Brain microvascular endothelial cell (primary cell): ENCODE data around the gene CHD3.

Source experiments
- DNase-seq: peaks from one replicate; pipeline ENCODE4 v3.0.0-alpha.2; 2020
- H3K27ac ChIP-seq: fragments of 250-450 bp; sonication (Bioruptor Pico); 2 replicates; pipeline ENCODE4 v1.5.1; 2020; ENCODE audit warnings: mild to moderate bottlenecking, moderate library complexity
- H3K27me3 ChIP-seq: fragments of 250-450 bp; sonication (Bioruptor Pico); replicated peaks from 2 replicates; pipeline ENCODE4 v1.5.1; 2020; ENCODE audit warnings: mild to moderate bottlenecking
- H3K36me3 ChIP-seq: fragments of 250-450 bp; sonication (Bioruptor Pico); replicated peaks from 2 replicates; pipeline ENCODE4 v1.5.1; 2020; ENCODE audit warnings: mild to moderate bottlenecking
- H3K4me3 ChIP-seq: 2 replicates; pipeline ENCODE4 v1.5.1; 2011; ENCODE audit warnings: low read depth, mild to moderate bottlenecking, control low read depth, low read length, moderate library complexity
- CTCF ChIP-seq: IDR thresholded peaks from 2 replicates; pipeline ENCODE4 v1.5.1; 2011; ENCODE audit warnings: low read depth, mild to moderate bottlenecking, moderate library complexity, low read length, control low read depth, inconsistent platforms; ENCODE audit errors: missing control alignments
- in situ Hi-C: cut with HindIII; loops from 2 replicates; pipeline ENCODE4 v1.10.0; 2017; ENCODE audit warnings: low sequenced_read_pairs, low pct_ligation_motif_present

Gene CHD3

GRCh38 chr17:7888184-7888920, at the start of gene CHD3:
TSS of gene CHD3 (plus strand) at chr17:7888789. CDS start at chr17:7889001, 212 bp downstream.
- no peaks in the 10 kb centered on the region for H3K27me3 ChIP-seq
- TF ChIP-seq CTCF = no peak
- H3K27ac ChIP-seq = peak within 1 kb of the TSS; percentile 84
- peak within 1 kb of the TSS; percentile 56 for H3K4me3 ChIP-seq
- H3K36me3 ChIP-seq = peaks cover 23% of the 10 kb centered on the region
- DNase-seq = peak; percentile 8
- in situ Hi-C loops = no loop called here

- no peak overlapping the region for H3K4me3 ChIP-seq
- no peak for TF ChIP-seq CTCF
- peaks cover 3% of the 10 kb centered on the region for H3K36me3 ChIP-seq
- DNase-seq = no peak
- in situ Hi-C loops = no loop called here
- no peak overlapping the region for H3K27ac ChIP-seq
- no peaks in the 10 kb centered on the region for H3K27me3 ChIP-seq
Observed at GRCh38 chr17:7839190-7839875, 49.3 kb upstream of the CHD3 start.

- no peak overlapping the region for H3K27ac ChIP-seq
- in situ Hi-C loops = no loop called here
- no peak for DNase-seq
- no peaks in the 10 kb centered on the region for H3K27me3 ChIP-seq
- no peak for TF ChIP-seq CTCF
- H3K4me3 ChIP-seq = no peak overlapping the region
- peaks cover 3% of the 10 kb centered on the region for H3K36me3 ChIP-seq
Observed at GRCh38 chr17:7839876-7840261, 48.7 kb upstream of the CHD3 start.

GRCh38 chr17:7840441-7840840, 48.1 kb upstream of the CHD3 start:
- in situ Hi-C loops = no loop called here
- no peak overlapping the region for H3K4me3 ChIP-seq

GRCh38 chr17:7840875-7841274, 47.7 kb upstream of the CHD3 start:
- no peak for TF ChIP-seq CTCF
- Histone ChIP-seq H3K4me3 (no peak overlapping the region), H3K36me3 (peaks cover 3% of the 10 kb centered on the region), H3K27ac (peak overlapping the region; percentile 99), H3K27me3 (no peaks in the 10 kb centered on the region)
- DNase-seq = no peak
- in situ Hi-C loops = no loop called here

More at GRCh38 chr17:7840441-7840840, 48.1 kb upstream of the CHD3 start:
- DNase-seq = no peak
- no peak overlapping the region for H3K27ac ChIP-seq
- no peak for TF ChIP-seq CTCF
- H3K36me3 ChIP-seq = peaks cover 3% of the 10 kb centered on the region
- H3K27me3 ChIP-seq = no peaks in the 10 kb centered on the region
